KMS-11 (cell line): ENCODE data around the gene LCN2.
A peak's percentile ranks its signal among the peaks of the same experiment; 100 is the strongest.

Experiments used
- H2AFZ ChIP-seq: fragments of 200-600 bp; sonication (generic); 2 replicates; pipeline ENCODE4 v1.6.1; 2016; ENCODE audit warnings: antibody characterized with exemption, mixed run types, low read depth
- H3K27ac ChIP-seq: fragments of 200-600 bp; sonication (generic); 2 replicates; pipeline ENCODE4 v1.6.1; 2016; ENCODE audit warnings: mild to moderate bottlenecking, mixed run types
- H3K27me3 ChIP-seq: fragments of 200-600 bp; sonication (generic); 2 replicates; pipeline ENCODE4 v1.6.1; 2017; ENCODE audit warnings: mild to moderate bottlenecking, low read depth, mixed run types, moderate library complexity; ENCODE audit not compliant: insufficient read depth
- H3K36me3 ChIP-seq: fragments of 200-600 bp; sonication (generic); 2 replicates; pipeline ENCODE4 v1.6.1; 2017; ENCODE audit warnings: mild to moderate bottlenecking, mixed run types; ENCODE audit not compliant: insufficient read depth
- H3K4me1 ChIP-seq: fragments of 200-600 bp; sonication (generic); 2 replicates; pipeline ENCODE4 v1.6.1; 2016; ENCODE audit warnings: mild to moderate bottlenecking, low read depth, mixed run types; ENCODE audit not compliant: poor library complexity, severe bottlenecking
- H3K4me2 ChIP-seq: fragments of 200-600 bp; sonication (generic); 2 replicates; pipeline ENCODE4 v1.7.0; 2016; ENCODE audit warnings: mild to moderate bottlenecking, mixed run types
- H3K4me3 ChIP-seq: fragments of 200-600 bp; sonication (generic); IDR thresholded peaks from 2 replicates; pipeline ENCODE4 v1.6.1; 2017; ENCODE audit warnings: low read depth, low read length, mixed read lengths; ENCODE audit not compliant: insufficient read depth
- H3K79me2 ChIP-seq: fragments of 200-600 bp; sonication (generic); 2 replicates; pipeline ENCODE4 v1.6.1; 2016; ENCODE audit warnings: low read depth, mixed run types; ENCODE audit not compliant: insufficient read depth
- H3K9ac ChIP-seq: fragments of 200-600 bp; sonication (generic); 2 replicates; pipeline ENCODE4 v1.6.1; 2016; ENCODE audit warnings: mild to moderate bottlenecking, mixed run types
- H4K20me1 ChIP-seq: fragments of 200-600 bp; sonication (generic); 2 replicates; pipeline ENCODE4 v1.6.1; 2016; ENCODE audit warnings: mild to moderate bottlenecking, mixed run types; ENCODE audit not compliant: insufficient read depth
- TF ChIP-seq, protein P1 (sequence below): fragments of 200-600 bp; sonication (generic); conservative IDR thresholded peaks from 2 replicates; pipeline ENCODE4 v1.6.1; 2017; ENCODE audit warnings: low read depth, mild to moderate bottlenecking, antibody characterized with exemption, low read length, moderate library complexity, mixed read lengths

Gene LCN2

DNA sequence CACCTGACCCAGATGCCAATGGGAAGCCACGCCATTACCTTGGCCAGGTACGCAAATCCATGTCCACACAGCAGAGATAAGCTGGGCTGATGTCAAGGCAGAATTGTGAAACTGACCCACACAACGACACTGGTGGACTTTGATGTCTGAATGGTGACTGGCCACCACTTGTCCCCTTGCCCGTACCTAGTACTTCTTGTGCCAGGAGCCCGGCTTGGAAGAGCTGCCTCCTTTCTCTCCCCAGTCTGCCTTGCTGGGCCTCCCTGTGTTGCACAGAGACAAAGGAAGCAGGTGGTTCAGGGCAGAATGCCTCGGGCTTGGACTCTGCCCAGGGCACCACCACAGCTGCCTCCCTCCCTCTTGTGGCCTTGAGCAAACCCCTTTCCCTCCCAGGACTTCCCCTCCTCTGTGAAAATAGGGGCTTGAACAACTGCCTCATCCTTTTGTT lies 45.1 kb upstream of the LCN2 start:
- TF ChIP-seq, protein P1, sequence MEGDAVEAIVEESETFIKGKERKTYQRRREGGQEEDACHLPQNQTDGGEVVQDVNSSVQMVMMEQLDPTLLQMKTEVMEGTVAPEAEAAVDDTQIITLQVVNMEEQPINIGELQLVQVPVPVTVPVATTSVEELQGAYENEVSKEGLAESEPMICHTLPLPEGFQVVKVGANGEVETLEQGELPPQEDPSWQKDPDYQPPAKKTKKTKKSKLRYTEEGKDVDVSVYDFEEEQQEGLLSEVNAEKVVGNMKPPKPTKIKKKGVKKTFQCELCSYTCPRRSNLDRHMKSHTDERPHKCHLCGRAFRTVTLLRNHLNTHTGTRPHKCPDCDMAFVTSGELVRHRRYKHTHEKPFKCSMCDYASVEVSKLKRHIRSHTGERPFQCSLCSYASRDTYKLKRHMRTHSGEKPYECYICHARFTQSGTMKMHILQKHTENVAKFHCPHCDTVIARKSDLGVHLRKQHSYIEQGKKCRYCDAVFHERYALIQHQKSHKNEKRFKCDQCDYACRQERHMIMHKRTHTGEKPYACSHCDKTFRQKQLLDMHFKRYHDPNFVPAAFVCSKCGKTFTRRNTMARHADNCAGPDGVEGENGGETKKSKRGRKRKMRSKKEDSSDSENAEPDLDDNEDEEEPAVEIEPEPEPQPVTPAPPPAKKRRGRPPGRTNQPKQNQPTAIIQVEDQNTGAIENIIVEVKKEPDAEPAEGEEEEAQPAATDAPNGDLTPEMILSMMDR: no peak
- H4K20me1 ChIP-seq: no peaks in the 10 kb centered on the region
- H3K27ac ChIP-seq: peak overlapping the region; percentile 16; the same call in 1 of the 2 replicates
- no peak overlapping the region for H3K9ac ChIP-seq
- peaks cover 22% of the 10 kb centered on the region for H3K4me1 ChIP-seq
- no peaks in the 10 kb centered on the region; the same call in 1 of the 2 replicates for H3K36me3 ChIP-seq
- H3K4me2 ChIP-seq: no peak overlapping the region
- no peaks in the 10 kb centered on the region for H3K27me3 ChIP-seq
- no peak overlapping the region for H3K4me3 ChIP-seq
- no peak overlapping the region for H2AFZ ChIP-seq
- H3K79me2 ChIP-seq: peaks cover 16% of the 10 kb centered on the region

GRCh38 chr9:128105538-128106175 lies 43.6 kb upstream of the LCN2 start:
- Histone ChIP-seq H3K79me2 (0 out of 2 replicates have a peak, but pooled peaks cover 2% of the 10 kb centered on the region), H2AFZ (no peak overlapping the region), H3K9ac (no peak overlapping the region), H3K27ac (no peak overlapping the region), H4K20me1 (no peaks in the 10 kb centered on the region), H3K4me1 (peaks cover 22% of the 10 kb centered on the region), H3K4me3 (no peak overlapping the region), H3K4me2 (no peak overlapping the region), H3K27me3 (no peaks in the 10 kb centered on the region), H3K36me3 (no peaks in the 10 kb centered on the region; the same call in 1 of the 2 replicates)
- TF ChIP-seq, protein P1: no peak

DNA sequence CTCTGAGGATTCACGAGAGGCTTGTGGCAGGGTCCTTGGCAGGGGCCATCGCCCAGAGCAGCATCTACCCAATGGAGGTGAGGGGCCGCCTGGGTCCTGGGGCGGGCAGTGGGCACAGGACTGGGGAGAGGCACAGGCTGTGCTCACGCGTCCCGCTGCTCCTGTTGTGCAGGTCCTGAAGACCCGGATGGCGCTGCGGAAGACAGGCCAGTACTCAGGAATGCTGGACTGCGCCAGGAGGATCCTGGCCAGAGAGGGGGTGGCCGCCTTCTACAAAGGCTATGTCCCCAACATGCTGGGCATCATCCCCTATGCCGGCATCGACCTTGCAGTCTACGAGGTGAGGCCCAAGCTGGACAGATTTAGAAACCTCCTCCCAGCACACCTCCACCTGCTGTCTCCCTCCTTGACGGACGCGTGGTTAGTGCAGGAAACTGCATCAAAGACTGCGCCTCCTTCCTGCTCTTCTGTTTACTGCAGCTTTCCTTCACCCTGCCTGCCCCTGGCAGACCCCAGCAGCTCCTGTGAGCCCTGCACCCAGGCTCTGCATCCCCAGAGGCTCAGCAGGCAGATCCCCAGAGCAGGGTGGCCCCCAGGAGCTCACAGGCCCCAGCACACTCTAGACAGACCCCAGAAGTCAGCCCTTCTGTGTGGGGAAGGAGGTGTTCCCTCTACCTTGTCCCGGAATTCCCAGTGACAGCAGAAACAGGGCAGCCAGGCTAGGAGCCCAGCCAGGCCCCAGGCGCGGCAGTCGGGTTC lies 42.9 kb upstream of the LCN2 start:
- Histone ChIP-seq H3K4me3 (no peak overlapping the region), H3K36me3 (no peaks in the 10 kb centered on the region; the same call in 1 of the 2 replicates), H2AFZ (no peak overlapping the region), H3K27me3 (no peaks in the 10 kb centered on the region), H3K4me2 (no peak overlapping the region), H3K79me2 (no peaks in the 10 kb centered on the region), H3K27ac (no peak overlapping the region), H3K9ac (no peak overlapping the region), H4K20me1 (no peaks in the 10 kb centered on the region), H3K4me1 (peaks cover 22% of the 10 kb centered on the region)
- TF ChIP-seq, protein P1: no peak

GRCh38 chr9:128106940-128107467 lies 42.2 kb upstream of the LCN2 start:
- H3K36me3 ChIP-seq: no peaks in the 10 kb centered on the region; the same call in 1 of the 2 replicates
- peaks cover 22% of the 10 kb centered on the region for H3K4me1 ChIP-seq
- no peaks in the 10 kb centered on the region for H4K20me1 ChIP-seq
- H2AFZ ChIP-seq: no peak overlapping the region
- TF ChIP-seq, protein P1: no peak
- H3K79me2 ChIP-seq: no peaks in the 10 kb centered on the region
- no peak overlapping the region for H3K4me3 ChIP-seq
- H3K27ac ChIP-seq: no peak overlapping the region
- H3K27me3 ChIP-seq: no peaks in the 10 kb centered on the region
- no peak overlapping the region for H3K4me2 ChIP-seq
- no peak overlapping the region for H3K9ac ChIP-seq
